SK-N-SH (cell line): ENCODE results near the gene CRIP3. TPM values are rescaled to one million over a fixed set of nuclear protein-coding genes. Genes with fewer than 3 reads are reported as not detected.

ENCODE experiments used
- CTCF ChIA-PET: fragments of 300-600, 350-600 bp; formaldehyde crosslinking; extraction: SDS; loops from one replicate; lab custom pipeline; 2021; lab: Yijun Ruan, JAX
- POLR2A ChIA-PET: fragments of 350-600 bp; sonication (Branson Sonifier 250); formaldehyde crosslinking; extraction: SDS; loops from one replicate; lab custom pipeline; 2020; ENCODE audit warnings: antibody characterized with exemption, inconsistent platforms; lab: Yijun Ruan, JAX
- DNase-seq: peaks from one replicate; pipeline ENCODE4 v3.0.0; 2012
- H2AFZ ChIP-seq: fragments of 200-600 bp; sonication (generic); 2 replicates; pipeline ENCODE4 v1.8.1; 2016; ENCODE audit warnings: antibody characterized with exemption, mild to moderate bottlenecking, low read depth
- H3F3A ChIP-seq: fragments of 200-600 bp; sonication (generic); replicated peaks from 2 replicates; pipeline ENCODE3; 2016; ENCODE audit warnings: antibody characterized with exemption, mild to moderate bottlenecking; ENCODE audit not compliant: insufficient read depth
- H3K27ac ChIP-seq, 2 experiments: fragments of 200-500 bp in 1 of 2; fragments of 200-600 bp in 1 of 2; sonication (Bioruptor generic) in 1 of 2; sonication (generic), shearing (Covaris generic) in 1 of 2; 2 replicates each; pipeline versions ENCODE4 v1.5.1 to v1.6.1; 2014 to 2016; ENCODE audit warnings: low read depth in 2 of 2, inconsistent platforms in 1 of 2, low read length in 1 of 2, mild to moderate bottlenecking in 1 of 2, mixed read lengths in 1 of 2
- H3K27me3 ChIP-seq: fragments of 200-600 bp; sonication (generic), shearing (Covaris generic); 2 replicates; pipeline ENCODE4 v1.6.1; 2016; ENCODE audit warnings: mixed run types; ENCODE audit not compliant: insufficient read depth
- H3K36me3 ChIP-seq, 2 experiments: fragments of 200-500 bp in 1 of 2; fragments of 200-600 bp in 1 of 2; sonication (Bioruptor generic) in 1 of 2; sonication (generic) in 1 of 2; replicated peaks in 1 of 2; 2 replicates each; pipeline versions ENCODE3 to v1.5.1; 2014 to 2016; ENCODE audit warnings: low read length in 1 of 2, mild to moderate bottlenecking in 1 of 2; ENCODE audit not compliant: insufficient read depth in 2 of 2, control insufficient read depth in 1 of 2
- H3K4me1 ChIP-seq, 2 experiments: fragments of 200-500 bp in 1 of 2; fragments of 200-600 bp in 1 of 2; sonication (Bioruptor generic) in 1 of 2; sonication (generic), shearing (Covaris generic) in 1 of 2; 2 replicates each; pipeline versions ENCODE4 v1.5.1 to v1.6.1; 2014 to 2016; ENCODE audit warnings: low read depth in 1 of 2, low read length in 1 of 2, mixed run types in 1 of 2; ENCODE audit not compliant: insufficient read depth in 2 of 2, control insufficient read depth in 1 of 2
- H3K4me2 ChIP-seq: fragments of 200-600 bp; sonication (generic), shearing (Covaris generic); 2 replicates; pipeline ENCODE4 v1.6.1; 2017; ENCODE audit warnings: mixed run types
- H3K4me3 ChIP-seq, 2 experiments: fragments of 200-500 bp in 1 of 2; fragments of 200-600 bp in 1 of 2; sonication (Bioruptor generic) in 1 of 2; sonication (generic), shearing (Covaris generic) in 1 of 2; 2 replicates each; pipeline versions ENCODE4 v1.5.1 to v1.8.1; 2014 to 2016; ENCODE audit warnings: low read depth in 2 of 2, inconsistent platforms in 1 of 2, low read length in 1 of 2, mild to moderate bottlenecking in 1 of 2, mixed read lengths in 1 of 2, moderate library complexity in 1 of 2
- H3K79me2 ChIP-seq: fragments of 200-600 bp; sonication (generic); 2 replicates; pipeline ENCODE4 v1.8.1; 2017; ENCODE audit warnings: mild to moderate bottlenecking; ENCODE audit not compliant: insufficient read depth
- H3K9ac ChIP-seq: fragments of 200-600 bp; sonication (generic); 2 replicates; pipeline ENCODE4 v1.6.1; 2017; ENCODE audit warnings: mixed run types
- H3K9me2 ChIP-seq: fragments of 200-600 bp; sonication (generic); 2 replicates; pipeline ENCODE4 v1.6.1; 2017; ENCODE audit warnings: mixed run types
- H3K9me3 ChIP-seq: fragments of 200-600 bp; sonication (generic); 2 replicates; pipeline ENCODE4 v1.6.1; 2017; ENCODE audit warnings: mixed run types, mild to moderate bottlenecking, moderate library complexity
- H4K20me1 ChIP-seq: fragments of 200-600 bp; sonication (generic); 2 replicates; pipeline ENCODE4 v1.6.1; 2017; ENCODE audit warnings: mild to moderate bottlenecking, mixed run types; ENCODE audit not compliant: insufficient read depth
- GABPA ChIP-seq: IDR thresholded peaks from 2 replicates; pipeline ENCODE4 v1.4.0; 2012; ENCODE audit warnings: low read depth, mild to moderate bottlenecking
- GATA2 ChIP-seq: sonication (generic); formaldehyde crosslinking; IDR thresholded peaks from 2 replicates; pipeline ENCODE4 v1.5.0; 2020; ENCODE audit warnings: mild to moderate bottlenecking, missing genetic modification reagents
- NFIC ChIP-seq: IDR thresholded peaks from 2 replicates; pipeline ENCODE4 v1.4.0; 2012; ENCODE audit warnings: borderline replicate concordance
- POLR2AphosphoS5 ChIP-seq: IDR thresholded peaks from 2 replicates; pipeline ENCODE4 v1.6.1; 2012; ENCODE audit warnings: low read depth, low read length
- RAD21 ChIP-seq: IDR thresholded peaks from 2 replicates; pipeline ENCODE4 v1.6.1; 2012; ENCODE audit warnings: mild to moderate bottlenecking, low read length
- TAF1 ChIP-seq: IDR thresholded peaks from 2 replicates; pipeline ENCODE4 v1.6.1; 2012; ENCODE audit warnings: low read depth, mild to moderate bottlenecking, low read length, moderate library complexity, borderline replicate concordance
- WGBS: methylation state at CpG from one replicate; pipeline ENCODE4 v1.1.6; 2017; ENCODE audit warnings: low lambda C conversion rate; 5-methylcytosine and 5-hydroxymethylcytosine counted together
- polyA plus RNA-seq, 3 experiments: library from polyadenylated mRNA; depleted of rRNA; stranded (reverse); fragments of >200 nt; gene quantifications; 2 replicates each; pipeline ENCODE4 v1.2.3, GENCODE V29; 2012
- TF ChIP-seq, protein P1 (sequence below): IDR thresholded peaks from 2 replicates; pipeline ENCODE4; 2012
- TF ChIP-seq, protein P2 (sequence below): fragments of 150-350 bp; IDR thresholded peaks from 2 replicates; pipeline ENCODE4 v1.6.1; 2017; ENCODE audit warnings: antibody characterized with exemption, low read length, low read depth, borderline replicate concordance

The CRIP3 gene
- polyA plus RNA-seq, 1 of the 3 experiments (the other 2 are of a cell fraction), result not detected

DNA sequence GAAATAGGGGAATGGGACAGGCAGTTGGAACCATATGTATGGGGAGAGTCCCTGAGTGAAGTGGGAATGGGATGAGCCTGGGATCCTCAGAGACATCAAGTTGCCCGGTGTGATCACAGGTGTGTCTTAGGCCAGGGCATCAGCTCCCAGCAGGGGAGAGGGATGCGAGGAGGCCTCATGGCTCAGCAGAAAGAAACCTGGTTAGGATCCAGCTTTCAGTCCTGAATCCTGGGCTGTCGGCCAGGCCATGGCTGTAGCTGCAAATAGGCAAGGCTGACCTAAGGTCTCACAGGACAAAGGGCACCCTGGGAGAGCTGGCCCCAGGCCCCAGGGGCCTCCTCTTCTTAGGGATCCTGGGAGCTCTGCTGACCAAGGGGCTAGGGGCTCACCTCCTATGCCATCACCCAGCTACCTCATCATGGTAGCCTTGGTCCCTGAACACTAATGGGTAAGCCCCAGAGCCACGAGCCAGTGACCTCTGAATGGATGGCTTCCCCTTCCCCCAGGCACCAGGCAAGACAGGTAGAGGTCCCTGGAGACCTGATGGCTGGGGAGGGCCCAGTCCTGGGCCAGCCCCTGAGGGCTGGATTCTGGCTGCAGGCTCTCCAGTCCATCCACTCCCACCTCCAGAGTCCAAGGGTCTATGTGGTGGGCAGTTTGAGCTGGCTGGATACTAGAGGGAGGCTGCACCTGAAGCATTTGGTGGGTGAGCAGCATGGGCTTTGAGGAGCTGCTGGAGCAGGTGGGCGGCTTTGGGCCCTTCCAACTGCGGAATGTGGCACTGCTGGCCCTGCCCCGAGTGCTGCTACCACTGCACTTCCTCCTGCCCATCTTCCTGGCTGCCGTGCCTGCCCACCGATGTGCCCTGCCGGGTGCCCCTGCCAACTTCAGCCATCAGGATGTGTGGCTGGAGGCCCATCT is 10.7 kb downstream of the CRIP3 start, which contains the start of gene SLC22A7:
SLC22A7 (plus strand) TSS at position 617 of the 921 bp plus-strand sequence; CDS start at position 716, 99 bp downstream.
- ChIA-PET CTCF (interaction anchor here (0.7 to 2.8 kb wide), 5 partner anchors 10 to 68 kb away, joined by 3 to 16 read pairs (median 7); partner anchors contain the start of gene DNPH1), POLR2A (interaction anchor here (0.6 kb wide), 1 partner anchor 745 kb away, joined by 3 read pairs; no protein-coding TSS in a partner anchor)

DNA sequence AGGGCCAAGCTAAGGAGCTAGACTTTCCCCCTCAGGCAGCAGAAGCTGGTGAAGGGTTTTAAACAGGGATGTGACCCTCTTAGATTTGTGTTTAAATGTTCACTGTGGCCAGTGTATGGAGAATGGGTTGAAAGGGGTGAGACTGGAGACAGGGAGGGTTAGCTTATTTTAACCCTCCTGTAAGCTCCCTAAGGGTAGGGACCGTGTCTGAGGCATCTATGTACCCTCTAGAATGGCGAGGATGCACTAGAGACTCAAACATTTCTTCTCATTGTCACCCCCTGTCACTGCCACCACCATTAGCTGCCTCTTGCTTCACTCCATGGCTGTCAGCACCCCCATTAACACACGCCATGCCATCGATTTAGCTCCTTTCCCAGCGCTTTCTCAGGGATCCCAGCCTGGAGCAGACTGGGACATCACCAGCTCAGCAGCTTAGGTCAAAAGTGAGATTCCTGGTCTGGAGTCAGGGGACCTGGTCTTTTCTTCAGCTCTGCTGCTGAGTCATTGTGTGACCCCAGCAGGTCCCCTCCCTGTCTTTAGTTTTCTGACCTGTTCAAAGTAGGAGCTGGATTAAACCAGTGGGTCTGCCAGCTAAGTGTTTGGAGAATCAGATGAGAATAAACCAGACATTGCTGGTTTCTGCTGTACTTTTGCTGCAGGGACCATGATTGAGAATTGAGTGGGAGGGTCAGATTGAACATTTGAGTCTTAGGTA is 11.7 kb downstream of the CRIP3 start:
- CTCF ChIA-PET, result interaction anchor here (0.8 to 2.2 kb wide), 3 partner anchors 9 to 68 kb away, joined by 3 to 8 read pairs (median 8); partner anchors contain the start of gene DNPH1
- Histone ChIP-seq H3K9me3 (no peaks in the 10 kb centered on the region), H3K36me3 (no peaks in the 10 kb centered on the region), H3K9ac (no peak overlapping the region), H3F3A (no peaks in the 10 kb centered on the region), H3K4me1 (peaks cover 0 to 10% of the 10 kb centered on the region in 2 experiments; a peak in 1 of 4 replicates), H3K27me3 (peaks cover 6% of the 10 kb centered on the region; the same call in 1 of the 2 replicates), H3K4me3 (no peak overlapping the region), H4K20me1 (no peaks in the 10 kb centered on the region), H3K4me2 (no peak overlapping the region), H3K79me2 (no peaks in the 10 kb centered on the region), H2AFZ (no peak overlapping the region), H3K27ac (no peak overlapping the region), H3K9me2 (no peaks in the 10 kb centered on the region)
- no peak for DNase-seq
- WGBS, result 34% methylated on average over 5 of the region's 5 CpGs
- POLR2A ChIA-PET, result no interaction called here
- TF ChIP-seq, protein P1, sequence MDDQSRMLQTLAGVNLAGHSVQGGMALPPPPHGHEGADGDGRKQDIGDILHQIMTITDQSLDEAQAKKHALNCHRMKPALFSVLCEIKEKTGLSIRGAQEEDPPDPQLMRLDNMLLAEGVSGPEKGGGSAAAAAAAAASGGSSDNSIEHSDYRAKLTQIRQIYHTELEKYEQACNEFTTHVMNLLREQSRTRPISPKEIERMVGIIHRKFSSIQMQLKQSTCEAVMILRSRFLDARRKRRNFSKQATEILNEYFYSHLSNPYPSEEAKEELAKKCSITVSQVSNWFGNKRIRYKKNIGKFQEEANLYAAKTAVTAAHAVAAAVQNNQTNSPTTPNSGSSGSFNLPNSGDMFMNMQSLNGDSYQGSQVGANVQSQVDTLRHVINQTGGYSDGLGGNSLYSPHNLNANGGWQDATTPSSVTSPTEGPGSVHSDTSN, result no peak
- no peak for TF ChIP-seq NFIC
- TF ChIP-seq, protein P2, sequence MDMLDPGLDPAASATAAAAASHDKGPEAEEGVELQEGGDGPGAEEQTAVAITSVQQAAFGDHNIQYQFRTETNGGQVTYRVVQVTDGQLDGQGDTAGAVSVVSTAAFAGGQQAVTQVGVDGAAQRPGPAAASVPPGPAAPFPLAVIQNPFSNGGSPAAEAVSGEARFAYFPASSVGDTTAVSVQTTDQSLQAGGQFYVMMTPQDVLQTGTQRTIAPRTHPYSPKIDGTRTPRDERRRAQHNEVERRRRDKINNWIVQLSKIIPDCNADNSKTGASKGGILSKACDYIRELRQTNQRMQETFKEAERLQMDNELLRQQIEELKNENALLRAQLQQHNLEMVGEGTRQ, result no peak
- TF ChIP-seq RAD21, result no peak
- no peak for TF ChIP-seq GATA2 (CRISPR knock-in tag)

More for the DNA sequence above, 10.7 kb downstream of the CRIP3 start, which contains the start of gene SLC22A7:
- no peak for DNase-seq
- H3K9me2 ChIP-seq, result no peaks in the 10 kb centered on the region
- TF ChIP-seq GABPA (no peak), NFIC (no peak), TAF1 (no peak), POLR2AphosphoS5 (no peak)
- TF ChIP-seq, all 33 proteins: peak for 0
- Histone ChIP-seq H2AFZ (no peak within 1 kb of the TSS), H3K4me2 (no peak within 1 kb of the TSS), H3K27ac (no peak within 1 kb of the TSS), H3K4me3 (no peak within 1 kb of the TSS), H3F3A (no peaks in the 10 kb centered on the region), H3K79me2 (no peaks in the 10 kb centered on the region), H3K9ac (no peak within 1 kb of the TSS), H3K36me3 (no peaks in the 10 kb centered on the region), H3K9me3 (no peaks in the 10 kb centered on the region), H4K20me1 (no peaks in the 10 kb centered on the region), H3K27me3 (peaks cover 6% of the 10 kb centered on the region; the same call in 1 of the 2 replicates), H3K4me1 (peaks cover 0 to 10% of the 10 kb centered on the region in 2 experiments; a peak in 1 of 4 replicates)
- 73% methylated on average over 5 of the region's 10 CpGs for WGBS
